HEK293 (cell line): ENCODE results near the gene CCDC85C.

Experiments used
- AEBP2 ChIP-seq: fragments of 450-650 bp; formaldehyde crosslinking; IDR thresholded peaks from 2 replicates; pipeline ENCODE4 v1.5.1; 2016; ENCODE audit warnings: missing biosample characterization, missing genetic modification characterization, borderline replicate concordance
- BCL11A ChIP-seq: fragments of 450-650 bp; formaldehyde crosslinking; IDR thresholded peaks from 2 replicates; pipeline ENCODE4 v1.5.1; 2016; ENCODE audit warnings: low read depth, missing biosample characterization, missing genetic modification characterization
- BCL6B ChIP-seq: fragments of 450-650 bp; formaldehyde crosslinking; IDR thresholded peaks from 2 replicates; pipeline ENCODE4 v1.5.1; 2017; ENCODE audit warnings: missing biosample characterization, missing genetic modification characterization
- ELK4 ChIP-seq: IDR thresholded peaks from 2 replicates; pipeline ENCODE4 v1.6.1; 2011; ENCODE audit warnings: mild to moderate bottlenecking, low read depth, low read length, borderline replicate concordance
- FEZF1 ChIP-seq: fragments of 450-650 bp; formaldehyde crosslinking; IDR thresholded peaks from 2 replicates; pipeline ENCODE4 v1.5.1; 2016; ENCODE audit warnings: missing biosample characterization, missing genetic modification characterization
- IKZF3 ChIP-seq: fragments of 450-650 bp; IDR thresholded peaks from 2 replicates; pipeline ENCODE4 v1.5.0; 2018; ENCODE audit warnings: missing biosample characterization, mild to moderate bottlenecking, missing genetic modification characterization, moderate library complexity
- PRDM2 ChIP-seq: fragments of 450-650 bp; formaldehyde crosslinking; IDR thresholded peaks from 2 replicates; pipeline ENCODE4 v1.5.1; 2016; ENCODE audit warnings: missing biosample characterization, missing genetic modification characterization, borderline replicate concordance
- ZBTB26 ChIP-seq: fragments of 450-650 bp; formaldehyde crosslinking; optimal IDR thresholded peaks from 2 replicates; pipeline ENCODE3; 2016; ENCODE audit warnings: missing biosample characterization, mild to moderate bottlenecking, missing genetic modification characterization
- ZBTB49 ChIP-seq: fragments of 450-650 bp; formaldehyde crosslinking; IDR thresholded peaks from 2 replicates; pipeline ENCODE4 v1.5.1; 2016; ENCODE audit warnings: missing biosample characterization, missing genetic modification characterization, low read depth
- ZEB2 ChIP-seq: fragments of 450-650 bp; formaldehyde crosslinking; IDR thresholded peaks from 2 replicates; pipeline ENCODE4 v1.5.1; 2016; ENCODE audit warnings: missing biosample characterization, missing genetic modification characterization
- ZFP69B ChIP-seq: fragments of 450-650 bp; formaldehyde crosslinking; IDR thresholded peaks from 2 replicates; pipeline ENCODE4 v1.5.1; 2016; ENCODE audit warnings: missing biosample characterization, missing genetic modification characterization
- ZNF155 ChIP-seq: fragments of 450-650 bp; formaldehyde crosslinking; IDR thresholded peaks from 2 replicates; pipeline ENCODE4 v1.5.1; 2016; ENCODE audit warnings: missing biosample characterization, missing genetic modification characterization
- ZNF19 ChIP-seq: fragments of 450-650 bp; formaldehyde crosslinking; IDR thresholded peaks from 2 replicates; pipeline ENCODE4; 2016; ENCODE audit warnings: missing biosample characterization, missing genetic modification characterization, low read depth
- ZNF223 ChIP-seq: fragments of 450-650 bp; formaldehyde crosslinking; IDR thresholded peaks from 2 replicates; pipeline ENCODE4 v1.5.1; 2016; ENCODE audit warnings: missing biosample characterization, missing genetic modification characterization
- ZNF311 ChIP-seq: fragments of 450-650 bp; formaldehyde crosslinking; IDR thresholded peaks from 2 replicates; pipeline ENCODE4 v1.5.1; 2017; ENCODE audit warnings: missing biosample characterization, missing genetic modification characterization, borderline replicate concordance
- ZNF341 ChIP-seq: fragments of 450-650 bp; formaldehyde crosslinking; IDR thresholded peaks from 2 replicates; pipeline ENCODE4; 2016; ENCODE audit warnings: low read depth, missing biosample characterization, missing genetic modification characterization
- ZNF433 ChIP-seq: fragments of 450-650 bp; formaldehyde crosslinking; IDR thresholded peaks from 2 replicates; pipeline ENCODE4 v1.5.1; 2016; ENCODE audit warnings: missing biosample characterization, missing genetic modification characterization, low read depth
- ZNF530 ChIP-seq: fragments of 450-650 bp; formaldehyde crosslinking; IDR thresholded peaks from 2 replicates; pipeline ENCODE4 v1.5.1; 2016; ENCODE audit warnings: low read depth, missing biosample characterization, missing genetic modification characterization
- ZNF639 ChIP-seq: fragments of 450-650 bp; formaldehyde crosslinking; IDR thresholded peaks from 2 replicates; pipeline ENCODE4 v1.5.1; 2016; ENCODE audit warnings: missing biosample characterization, missing genetic modification characterization
- ZNF701 ChIP-seq: fragments of 450-650 bp; formaldehyde crosslinking; IDR thresholded peaks from 2 replicates; pipeline ENCODE4 v1.5.1; 2016; ENCODE audit warnings: missing biosample characterization, missing genetic modification characterization
- ZNF76 ChIP-seq: fragments of 450-650 bp; formaldehyde crosslinking; IDR thresholded peaks from 2 replicates; pipeline ENCODE4; 2016; ENCODE audit warnings: low read depth, missing biosample characterization, missing genetic modification characterization, borderline replicate concordance
- ZNF768 ChIP-seq: fragments of 450-650 bp; formaldehyde crosslinking; IDR thresholded peaks from 2 replicates; pipeline ENCODE4 v1.5.1; 2018; ENCODE audit warnings: missing biosample characterization, mild to moderate bottlenecking, missing genetic modification characterization
- ZNF777 ChIP-seq: fragments of 450-650 bp; formaldehyde crosslinking; IDR thresholded peaks from 2 replicates; pipeline ENCODE4 v1.5.1; 2017; ENCODE audit warnings: missing biosample characterization, missing genetic modification characterization, borderline replicate concordance
- ZNF837 ChIP-seq: fragments of 450-650 bp; formaldehyde crosslinking; IDR thresholded peaks from 2 replicates; pipeline ENCODE4 v1.5.1; 2016; ENCODE audit warnings: missing biosample characterization, missing genetic modification characterization

CCDC85C gene

GRCh38 chr14:99574099-99574880 lies 29.7 kb downstream of the CCDC85C start (continued):
- TF ChIP-seq ZNF223 (tag by site-specific recombination) = no peak
- no peak for TF ChIP-seq ZNF777 (tag by site-specific recombination)
- peak; percentile 41 for TF ChIP-seq ZEB2 (tag by site-specific recombination)
- TF ChIP-seq ZNF530 (tag by site-specific recombination) = no peak
- TF ChIP-seq ZNF639 (tag by site-specific recombination) = no peak
- TF ChIP-seq ZBTB26 (tag by site-specific recombination) = no peak
- TF ChIP-seq PRDM2 (tag by site-specific recombination) = no peak
- TF ChIP-seq BCL11A (tag by site-specific recombination) = peak; percentile 72
- peak; percentile 76; the same call in 1 of the 2 replicates for TF ChIP-seq IKZF3 (tag by site-specific recombination)
- no peak for TF ChIP-seq BCL6B (tag by site-specific recombination)
- no peak for TF ChIP-seq ZNF311 (tag by site-specific recombination)
- no peak for TF ChIP-seq ZNF768 (tag by site-specific recombination)
- TF ChIP-seq ZFP69B = no peak
- no peak for TF ChIP-seq ZNF341 (tag by site-specific recombination)
- TF ChIP-seq ZNF701 (tag by site-specific recombination) = peak; percentile 66; the same call in 1 of the 2 replicates
- TF ChIP-seq FEZF1 (tag by site-specific recombination) = peak; percentile 80
- TF ChIP-seq ZNF76 (tag by site-specific recombination) = 0 out of 2 replicates have a peak, but pooled peaks have one; percentile 24
- no peak for TF ChIP-seq ZNF19 (tag by site-specific recombination)
- TF ChIP-seq ZNF433 (tag by site-specific recombination) = no peak
- no peak for TF ChIP-seq ZNF155 (tag by site-specific recombination)
- no peak for TF ChIP-seq AEBP2 (tag by site-specific recombination)
- TF ChIP-seq ELK4 = no peak
- no peak for TF ChIP-seq ZNF837 (tag by site-specific recombination)
- no peak for TF ChIP-seq ZBTB49 (tag by site-specific recombination)
